GM12891 (cell line): ENCODE results near the gene EGFL7.

Source experiments
- PAX5 ChIP-seq: IDR thresholded peaks from 2 replicates; pipeline ENCODE4 v1.6.1; 2011; ENCODE audit warnings: low read length, moderate library complexity, mild to moderate bottlenecking; ENCODE audit not compliant: insufficient read depth, severe bottlenecking
- POLR2A ChIP-seq: IDR thresholded peaks from 2 replicates; pipeline ENCODE4 v1.6.1; 2011; ENCODE audit warnings: low read depth, low read length, control low read depth
- TAF1 ChIP-seq: IDR thresholded peaks from 2 replicates; pipeline ENCODE4 v1.6.1; 2011; ENCODE audit warnings: low read depth, low read length, control low read depth

DNA sequence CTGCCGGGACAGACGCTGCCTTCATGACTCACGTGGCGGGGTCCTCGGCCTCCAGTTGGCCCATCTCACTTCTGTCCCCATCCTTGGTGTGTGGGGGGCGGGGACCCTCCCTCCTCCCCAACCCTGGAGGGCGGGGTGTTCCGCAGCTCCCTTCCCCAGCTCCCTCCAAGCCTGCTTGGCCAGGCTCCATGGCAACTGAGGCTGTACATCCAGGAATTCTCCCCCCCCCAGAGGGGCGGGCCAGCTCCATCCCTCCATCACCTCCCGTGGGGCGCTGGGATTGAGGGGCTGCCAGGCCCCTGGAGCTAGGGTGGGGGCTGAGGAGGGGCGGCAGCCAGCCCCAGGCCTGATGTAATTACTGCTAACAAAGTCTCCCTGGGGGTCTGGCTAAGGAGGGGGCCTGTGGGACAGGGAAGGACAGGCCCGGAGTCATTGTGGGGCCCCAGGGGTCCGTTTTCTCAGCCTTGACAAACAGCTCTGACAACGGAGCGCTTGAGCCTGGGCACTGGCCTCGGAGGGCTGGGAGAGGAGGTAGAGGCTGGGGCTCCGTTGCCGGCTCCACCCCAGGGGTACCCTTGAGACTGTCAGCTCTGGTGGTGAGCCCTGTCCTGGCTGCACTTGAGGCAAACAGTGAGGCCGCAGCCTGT is 57.7 kb downstream of the EGFL7 start:
- TF ChIP-seq POLR2A (no peak), PAX5 (no peak), TAF1 (no peak)
